Measurements from ENCODE around the gene HNRNPLL.

The HNRNPLL gene

GRCh38 chr2:38528534-38528933 is 74.2 kb downstream of the HNRNPLL start:
- no peak overlapping the region for H3K4ac ChIP-seq (ENCODE audit: low read depth, low read length)
- no peak overlapping the region for H3K23ac ChIP-seq (ENCODE audit: low read length)
- H3K14ac ChIP-seq (ENCODE audit: low read length) = no peak overlapping the region
- no peaks in the 10 kb centered on the region for H3K27me3 ChIP-seq (ENCODE audit: insufficient read depth, low read length)
- no peak for DNase-seq
- no peak overlapping the region for H4K91ac ChIP-seq (ENCODE audit: low read depth, low read length)
- no peaks in the 10 kb centered on the region for H3K79me1 ChIP-seq (ENCODE audit: low read length)
- no peak overlapping the region for H3K4me2 ChIP-seq (ENCODE audit: low read length)
- H2BK12ac ChIP-seq (ENCODE audit: low read length) = no peak overlapping the region
- no peaks in the 10 kb centered on the region for H3K79me2 ChIP-seq (ENCODE audit: control insufficient read depth, insufficient read depth, low read length, poor library complexity)
- H4K12ac ChIP-seq (ENCODE audit: low read depth, low read length) = no peak overlapping the region
- no peak overlapping the region for H3K9ac ChIP-seq (ENCODE audit: low read length)
- no peak overlapping the region for H4K8ac ChIP-seq (ENCODE audit: low read depth, low read length)
- no peak overlapping the region for H3K18ac ChIP-seq (ENCODE audit: low read length)
- no CpG with 5 or more reads among the region's 5 CpGs for WGBS (ENCODE audit: extremely low coverage, insufficient coverage, insufficient read length)
- no peak overlapping the region for H2BK120ac ChIP-seq (ENCODE audit: insufficient read depth, low read length, poor library complexity)
- H2BK5ac ChIP-seq (ENCODE audit: low read depth, low read length, poor library complexity) = no peak overlapping the region
- H2AFZ ChIP-seq (ENCODE audit: insufficient read depth, low read length, poor library complexity) = no peak overlapping the region
- H2AK5ac ChIP-seq (ENCODE audit: low read length) = no peak overlapping the region
- no peak overlapping the region for H3K4me3 ChIP-seq (ENCODE audit: low read depth, low read length)
- H3K36me3 ChIP-seq (ENCODE audit: control insufficient read depth in 1 of 2, insufficient read depth in 2 of 2, low read length in 2 of 2) = no peaks in the 10 kb centered on the region
- H3K27ac ChIP-seq (ENCODE audit: low read depth, low read length) = no peak overlapping the region
- H3K9me3 ChIP-seq (ENCODE audit: insufficient read depth, low read depth, low read length) = no peaks in the 10 kb centered on the region
- H3K4me1 ChIP-seq (ENCODE audit: control insufficient read depth in 1 of 2, insufficient read depth in 2 of 2, low read length in 2 of 2) = no peaks in the 10 kb centered on the region

- Histone ChIP-seq H3K23ac (ENCODE audit: low read length) (no peak overlapping the region), H3K36me3 (ENCODE audit: control insufficient read depth in 1 of 2, insufficient read depth in 2 of 2, low read length in 2 of 2) (no peaks in the 10 kb centered on the region), H3K79me1 (ENCODE audit: low read length) (no peaks in the 10 kb centered on the region), H3K4me2 (ENCODE audit: low read length) (peak overlapping the region; percentile 74), H2BK12ac (ENCODE audit: low read length) (peak overlapping the region; percentile 63), H3K27ac (ENCODE audit: low read depth, low read length) (no peak overlapping the region), H2BK5ac (ENCODE audit: low read depth, low read length, poor library complexity) (no peak overlapping the region), H3K18ac (ENCODE audit: low read length) (no peak overlapping the region), H3K14ac (ENCODE audit: low read length) (no peak overlapping the region), H3K27me3 (ENCODE audit: insufficient read depth, low read length) (no peaks in the 10 kb centered on the region), H4K12ac (ENCODE audit: low read depth, low read length) (no peak overlapping the region), H2AK5ac (ENCODE audit: low read length) (no peak overlapping the region), H2AFZ (ENCODE audit: insufficient read depth, low read length, poor library complexity) (peak overlapping the region; percentile 72), H3K4me1 (ENCODE audit: control insufficient read depth in 1 of 2, insufficient read depth in 2 of 2, low read length in 2 of 2) (peaks cover 0 to 2% of the 10 kb centered on the region in 2 experiments), H4K91ac (ENCODE audit: low read depth, low read length) (no peak overlapping the region), H3K79me2 (ENCODE audit: control insufficient read depth, insufficient read depth, low read length, poor library complexity) (no peaks in the 10 kb centered on the region), H3K4ac (ENCODE audit: low read depth, low read length) (peak overlapping the region; percentile 27), H3K9me3 (ENCODE audit: insufficient read depth, low read depth, low read length) (no peaks in the 10 kb centered on the region), H2BK120ac (ENCODE audit: insufficient read depth, low read length, poor library complexity) (no peak overlapping the region), H4K8ac (ENCODE audit: low read depth, low read length) (peak overlapping the region; percentile 66), H3K4me3 (ENCODE audit: low read depth, low read length) (no peak overlapping the region), H3K9ac (ENCODE audit: low read length) (no peak overlapping the region)
- no CpG with 5 or more reads among the region's 27 CpGs for WGBS (ENCODE audit: extremely low coverage, insufficient coverage, insufficient read length)
- DNase-seq = peak; percentile 56 to 67
These were observed 74.7 kb downstream of the HNRNPLL start for GRCh38 chr2:38528008-38528442.

- Histone ChIP-seq H2BK120ac (ENCODE audit: insufficient read depth, low read length, poor library complexity) (no peak overlapping the region), H3K9me3 (ENCODE audit: insufficient read depth, low read depth, low read length) (no peaks in the 10 kb centered on the region), H3K79me2 (ENCODE audit: control insufficient read depth, insufficient read depth, low read length, poor library complexity) (no peaks in the 10 kb centered on the region), H3K27me3 (ENCODE audit: insufficient read depth, low read length) (no peaks in the 10 kb centered on the region), H3K4me2 (ENCODE audit: low read length) (peak overlapping the region; percentile 74), H2BK12ac (ENCODE audit: low read length) (no peak overlapping the region), H3K18ac (ENCODE audit: low read length) (no peak overlapping the region), H3K4me3 (ENCODE audit: low read depth, low read length) (no peak overlapping the region), H4K12ac (ENCODE audit: low read depth, low read length) (no peak overlapping the region), H3K27ac (ENCODE audit: low read depth, low read length) (no peak overlapping the region), H3K36me3 (ENCODE audit: control insufficient read depth in 1 of 2, insufficient read depth in 2 of 2, low read length in 2 of 2) (no peaks in the 10 kb centered on the region), H4K91ac (ENCODE audit: low read depth, low read length) (no peak overlapping the region), H3K14ac (ENCODE audit: low read length) (no peak overlapping the region), H2AFZ (ENCODE audit: insufficient read depth, low read length, poor library complexity) (no peak overlapping the region), H3K9ac (ENCODE audit: low read length) (no peak overlapping the region), H4K8ac (ENCODE audit: low read depth, low read length) (no peak overlapping the region), H3K79me1 (ENCODE audit: low read length) (no peaks in the 10 kb centered on the region), H2AK5ac (ENCODE audit: low read length) (no peak overlapping the region), H3K23ac (ENCODE audit: low read length) (no peak overlapping the region), H3K4ac (ENCODE audit: low read depth, low read length) (no peak overlapping the region), H2BK5ac (ENCODE audit: low read depth, low read length, poor library complexity) (no peak overlapping the region), H3K4me1 (ENCODE audit: control insufficient read depth in 1 of 2, insufficient read depth in 2 of 2, low read length in 2 of 2) (peaks cover 0 to 2% of the 10 kb centered on the region in 2 experiments)
- 100% methylated on average over 2 of the region's 5 CpGs for WGBS (ENCODE audit: extremely low coverage, insufficient coverage, insufficient read length)
- no peak for DNase-seq
These were observed 75.3 kb downstream of the HNRNPLL start for GRCh38 chr2:38527338-38528007.

GRCh38 chr2:38526195-38526594 is 76.5 kb downstream of the HNRNPLL start:
- H2BK120ac ChIP-seq (ENCODE audit: insufficient read depth, low read length, poor library complexity) = no peak overlapping the region
- no peak overlapping the region for H4K8ac ChIP-seq (ENCODE audit: low read depth, low read length)
- no peak for DNase-seq
- peaks cover 0 to 2% of the 10 kb centered on the region in 2 experiments for H3K4me1 ChIP-seq (ENCODE audit: control insufficient read depth in 1 of 2, insufficient read depth in 2 of 2, low read length in 2 of 2)
- no peak overlapping the region for H3K4me2 ChIP-seq (ENCODE audit: low read length)
- no peaks in the 10 kb centered on the region for H3K36me3 ChIP-seq (ENCODE audit: control insufficient read depth in 1 of 2, insufficient read depth in 2 of 2, low read length in 2 of 2)
- no peak overlapping the region for H3K4ac ChIP-seq (ENCODE audit: low read depth, low read length)
- H3K14ac ChIP-seq (ENCODE audit: low read length) = no peak overlapping the region
- no peak overlapping the region for H3K9ac ChIP-seq (ENCODE audit: low read length)
- H4K91ac ChIP-seq (ENCODE audit: low read depth, low read length) = no peak overlapping the region
- H3K27me3 ChIP-seq (ENCODE audit: insufficient read depth, low read length) = no peaks in the 10 kb centered on the region
- no peaks in the 10 kb centered on the region for H3K79me2 ChIP-seq (ENCODE audit: control insufficient read depth, insufficient read depth, low read length, poor library complexity)
- WGBS (ENCODE audit: extremely low coverage, insufficient coverage, insufficient read length) = no CpG with 5 or more reads among the region's 2 CpGs
- no peak overlapping the region for H2AFZ ChIP-seq (ENCODE audit: insufficient read depth, low read length, poor library complexity)
- no peak overlapping the region for H3K23ac ChIP-seq (ENCODE audit: low read length)
- H3K27ac ChIP-seq (ENCODE audit: low read depth, low read length) = no peak overlapping the region
- H3K18ac ChIP-seq (ENCODE audit: low read length) = no peak overlapping the region
- H3K4me3 ChIP-seq (ENCODE audit: low read depth, low read length) = no peak overlapping the region
- no peak overlapping the region for H4K12ac ChIP-seq (ENCODE audit: low read depth, low read length)
- H3K9me3 ChIP-seq (ENCODE audit: insufficient read depth, low read depth, low read length) = no peaks in the 10 kb centered on the region
- H2AK5ac ChIP-seq (ENCODE audit: low read length) = no peak overlapping the region
- no peak overlapping the region for H2BK5ac ChIP-seq (ENCODE audit: low read depth, low read length, poor library complexity)
- no peak overlapping the region for H2BK12ac ChIP-seq (ENCODE audit: low read length)
- no peaks in the 10 kb centered on the region for H3K79me1 ChIP-seq (ENCODE audit: low read length)

Data from trophoblast cell (in vitro differentiated cells and primary cell).